PC-9 (cell line): ENCODE measurements around the gene C1orf21. TPM values are rescaled to one million over a fixed set of nuclear protein-coding genes. Genes with fewer than 3 reads are reported as not detected.

Experiments used
- BruUV-seq: library from RNA; stranded (reverse); fragments of 400-500 nt; replicated peaks from 2 replicates; lab custom pipeline; 2021; lab: Mats Ljungman, UMichigan
- CTCF ChIA-PET: fragments of 300-600 bp; sonication (Branson Sonifier 250); formaldehyde crosslinking; loops from one replicate; lab custom pipeline; 2022; ENCODE audit warnings: antibody characterized with exemption; lab: Charles Lee
- POLR2A ChIA-PET: fragments of 300-600 bp; sonication (Branson Sonifier 250); formaldehyde crosslinking; loops from one replicate; lab custom pipeline; 2022; ENCODE audit warnings: antibody characterized with exemption; ENCODE audit not compliant: unreplicated experiment; lab: Charles Lee
- DNase-seq, 2 experiments: peaks; one replicate each; pipeline versions ENCODE4 v3.0.0 to v3.0.0-alpha.2; 2015 to 2022; ENCODE audit warnings: mixed read lengths in 1 of 2
- H2AFZ ChIP-seq: fragments of 200-600 bp; sonication (generic); 2 replicates; pipeline ENCODE4 v1.8.1; 2017; ENCODE audit warnings: antibody characterized with exemption
- H3F3A ChIP-seq: fragments of 200-600 bp; sonication (generic); 2 replicates; pipeline ENCODE4 v1.8.1; 2017; ENCODE audit warnings: antibody characterized with exemption, mild to moderate bottlenecking, low read depth; ENCODE audit not compliant: insufficient read depth
- H3K27ac ChIP-seq: fragments of 200-600 bp; sonication (generic); 2 replicates; pipeline ENCODE4 v1.6.1; 2016; ENCODE audit warnings: mixed run types
- H3K27me3 ChIP-seq: fragments of 200-600 bp; sonication (generic); 2 replicates; pipeline ENCODE4 v1.6.1; 2016; ENCODE audit warnings: low read depth, mixed run types; ENCODE audit not compliant: insufficient read depth
- H3K36me3 ChIP-seq: fragments of 200-600 bp; sonication (generic); 2 replicates; pipeline ENCODE4 v1.6.1; 2016; ENCODE audit warnings: low read depth, mixed run types
- H3K4me1 ChIP-seq: fragments of 200-600 bp; sonication (generic); replicated peaks from 2 replicates; pipeline ENCODE4 v1.6.1; 2016; ENCODE audit warnings: mixed run types; ENCODE audit not compliant: insufficient read depth
- H3K4me2 ChIP-seq: fragments of 200-600 bp; sonication (generic); 2 replicates; pipeline ENCODE4 v1.6.1; 2017; ENCODE audit warnings: mixed run types
- H3K4me3 ChIP-seq: fragments of 200-600 bp; sonication (generic); 2 replicates; pipeline ENCODE4 v1.6.1; 2016; ENCODE audit warnings: mixed run types
- H3K79me2 ChIP-seq: fragments of 200-600 bp; sonication (generic); 2 replicates; pipeline ENCODE4 v1.6.1; 2017; ENCODE audit warnings: low read depth, mixed run types
- H3K9me2 ChIP-seq: fragments of 200-600 bp; sonication (generic); 2 replicates; pipeline ENCODE4 v1.8.1; 2017; ENCODE audit warnings: mild to moderate bottlenecking; ENCODE audit not compliant: insufficient read depth
- H3K9me3 ChIP-seq: fragments of 200-600 bp; sonication (generic); 2 replicates; pipeline ENCODE4 v1.8.1; 2016; ENCODE audit warnings: low read depth; ENCODE audit not compliant: insufficient read depth
- H4K20me1 ChIP-seq: fragments of 200-600 bp; sonication (generic); 2 replicates; pipeline ENCODE4 v1.8.1; 2017; ENCODE audit not compliant: insufficient read depth
- CTCF ChIP-seq: fragments of 200-600 bp; sonication (generic); conservative IDR thresholded peaks from 2 replicates; pipeline ENCODE4 v1.6.1; 2017; ENCODE audit warnings: mixed run types, antibody characterized with exemption, mild to moderate bottlenecking, moderate library complexity
- EZH2 ChIP-seq: fragments of 200-600 bp; sonication (generic); IDR thresholded peaks from 2 replicates; pipeline ENCODE4 v1.8.0; 2017; ENCODE audit warnings: antibody characterized with exemption, low read depth
- intact Hi-C: fragments of 100-400 bp; cut with micrococcal nuclease; formaldehyde crosslinking; loops from one replicate; pipeline ENCODE4 v1.10.0; 2022; ENCODE audit not compliant: unreplicated experiment
- total RNA-seq: library from RNA; stranded (reverse); gene quantifications from 2 replicates; pipeline ENCODE4 v1.2.3, GENCODE V29; 2021

Gene C1orf21
- total RNA-seq, 1 experiment from 2014 or later, result 13.8 TPM

- Histone ChIP-seq H3F3A (no peaks in the 10 kb centered on the region), H3K27me3 (no peaks in the 10 kb centered on the region), H4K20me1 (no peaks in the 10 kb centered on the region), H3K27ac (no peak overlapping the region), H3K4me3 (no peak overlapping the region), H3K4me2 (no peak overlapping the region), H3K9me3 (no peaks in the 10 kb centered on the region), H3K4me1 (no peaks in the 10 kb centered on the region), H3K9me2 (no peaks in the 10 kb centered on the region), H2AFZ (no peak overlapping the region), H3K79me2 (no peaks in the 10 kb centered on the region), H3K36me3 (no peaks in the 10 kb centered on the region)
- ChIA-PET CTCF (no interaction called here), POLR2A (no interaction called here)
- DNase-seq, result no peak
- TF ChIP-seq CTCF (no peak), EZH2 (no peak)
- BruUV-seq, result no TSS peak
- intact Hi-C loops, result no loop called here
These were observed 9.2 kb downstream of the C1orf21 start for GRCh38 chr1:184395937-184396480.

GRCh38 chr1:184399192-184399847 lies 12.5 kb downstream of the C1orf21 start:
- H3K79me2 ChIP-seq, result no peaks in the 10 kb centered on the region
- no peaks in the 10 kb centered on the region for H4K20me1 ChIP-seq
- POLR2A ChIA-PET, result interaction anchor here (0.7 to 1.2 kb wide), 2 partner anchors 13 to 455 kb away, joined by 5 to 20 read pairs; partner anchors contain the start of gene C1orf21
- H3K4me3 ChIP-seq, result no peak overlapping the region
- BruUV-seq, result no TSS peak
- no peaks in the 10 kb centered on the region for H3F3A ChIP-seq
- H2AFZ ChIP-seq, result no peak overlapping the region
- no peaks in the 10 kb centered on the region for H3K36me3 ChIP-seq
- no peaks in the 10 kb centered on the region for H3K27me3 ChIP-seq
- H3K9me2 ChIP-seq, result no peaks in the 10 kb centered on the region
- no peak for DNase-seq
- no peaks in the 10 kb centered on the region for H3K4me1 ChIP-seq
- no peak overlapping the region for H3K4me2 ChIP-seq
- no peak for TF ChIP-seq EZH2
- no peak for TF ChIP-seq CTCF
- no peaks in the 10 kb centered on the region for H3K9me3 ChIP-seq
- no peak overlapping the region for H3K27ac ChIP-seq
- intact Hi-C loops, result no loop called here
- CTCF ChIA-PET, result no interaction called here

GRCh38 chr1:184403961-184404726 lies 17.3 kb downstream of the C1orf21 start:
- H4K20me1 ChIP-seq, result no peaks in the 10 kb centered on the region
- intact Hi-C loops, result no loop called here
- H3K9me3 ChIP-seq, result no peaks in the 10 kb centered on the region
- no peak overlapping the region for H3K4me2 ChIP-seq
- no peaks in the 10 kb centered on the region for H3K4me1 ChIP-seq
- ChIA-PET CTCF (no interaction called here), POLR2A (no interaction called here)
- TF ChIP-seq EZH2, result no peak
- no peak for TF ChIP-seq CTCF
- no peaks in the 10 kb centered on the region for H3K27me3 ChIP-seq
- no peaks in the 10 kb centered on the region for H3K36me3 ChIP-seq
- no peaks in the 10 kb centered on the region for H3K9me2 ChIP-seq
- no peaks in the 10 kb centered on the region for H3F3A ChIP-seq
- no peak for DNase-seq
- no peaks in the 10 kb centered on the region for H3K79me2 ChIP-seq
- no peak overlapping the region for H3K27ac ChIP-seq
- H2AFZ ChIP-seq, result no peak overlapping the region
- H3K4me3 ChIP-seq, result no peak overlapping the region
- no TSS peak for BruUV-seq
